Mucosa of rectum (tissue), 2 donors: ENCODE measurements around the gene BTBD10.

ENCODE experiments used
- H3K27ac ChIP-seq, 2 donors: one replicate each; pipeline ENCODE4 v1.7.0; 2013; ENCODE audit warnings: inconsistent platforms in 2 of 2, low read depth in 2 of 2, low read length in 2 of 2
- H3K27me3 ChIP-seq, 2 donors: one replicate each; pipeline ENCODE4 v1.7.0; 2013; ENCODE audit warnings: low read length in 2 of 2; ENCODE audit not compliant: control insufficient read depth in 2 of 2, insufficient read depth in 2 of 2
- H3K36me3 ChIP-seq, 2 donors: one replicate each; pipeline ENCODE4 v1.7.0; 2013; ENCODE audit warnings: low read length in 2 of 2; ENCODE audit not compliant: control insufficient read depth in 2 of 2, insufficient read depth in 2 of 2
- H3K4me1 ChIP-seq, 2 donors: one replicate each; pipeline ENCODE4 v1.7.0; 2013; ENCODE audit warnings: low read length in 2 of 2, mild to moderate bottlenecking in 1 of 2; ENCODE audit not compliant: control insufficient read depth in 2 of 2, insufficient read depth in 2 of 2
- H3K4me3 ChIP-seq, 2 donors: one replicate each; pipeline ENCODE4 v1.7.0; 2013; ENCODE audit warnings: low read length in 2 of 2
- H3K9ac ChIP-seq, 2 donors: one replicate each; pipeline ENCODE4 v1.7.0; 2013; ENCODE audit warnings: low read length in 2 of 2, low read depth in 1 of 2, mild to moderate bottlenecking in 1 of 2
- H3K9me3 ChIP-seq, 2 donors: one replicate each; pipeline ENCODE4 v1.7.0; 2013; ENCODE audit warnings: low read length in 2 of 2; ENCODE audit not compliant: control insufficient read depth in 2 of 2
- donor health status: healthy.
- donor health status: Normal muscosa, but diverticular disease.

Gene BTBD10

DNA sequence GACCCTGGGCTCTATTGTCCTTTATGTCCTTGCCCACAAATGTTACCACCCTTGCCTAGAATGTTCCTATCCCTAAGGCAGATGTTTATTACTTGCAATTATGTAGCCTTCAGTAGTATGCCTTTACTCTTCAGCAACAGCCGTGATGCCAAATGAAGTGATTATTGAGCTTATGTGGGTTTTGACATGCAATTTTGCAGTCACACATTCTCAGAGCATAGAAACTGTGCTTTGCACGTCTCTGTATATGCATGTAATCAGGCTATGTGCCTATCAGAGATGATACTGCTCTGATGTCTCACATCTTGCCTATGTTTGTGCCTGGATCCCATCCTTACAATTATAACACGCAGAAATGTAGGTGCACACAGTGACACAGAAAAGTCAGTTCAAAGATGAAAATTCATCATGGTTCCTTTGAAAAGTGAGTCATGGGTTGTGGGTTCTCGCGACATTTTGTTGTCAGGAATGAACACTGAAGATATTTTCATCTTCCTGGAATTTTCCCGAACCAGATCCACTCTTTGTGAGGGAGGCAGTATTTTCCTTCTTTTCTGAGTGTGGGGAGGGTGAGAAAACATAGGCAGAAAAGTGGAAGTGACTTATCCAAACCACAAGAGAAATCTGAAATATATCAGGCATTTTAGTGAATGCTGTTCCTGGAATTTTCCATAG lies 104.3 kb downstream of the BTBD10 start:
- no peaks in the 10 kb centered on the region for H3K9me3 ChIP-seq
- H3K4me3 ChIP-seq: no peak overlapping the region
- H3K4me1 ChIP-seq: no peaks in the 10 kb centered on the region
- peaks cover 26 to 40% of the 10 kb centered on the region in 2 donors for H3K36me3 ChIP-seq
- no peaks in the 10 kb centered on the region for H3K27me3 ChIP-seq
- no peak overlapping the region for H3K9ac ChIP-seq
- H3K27ac ChIP-seq: no peak overlapping the region

DNA sequence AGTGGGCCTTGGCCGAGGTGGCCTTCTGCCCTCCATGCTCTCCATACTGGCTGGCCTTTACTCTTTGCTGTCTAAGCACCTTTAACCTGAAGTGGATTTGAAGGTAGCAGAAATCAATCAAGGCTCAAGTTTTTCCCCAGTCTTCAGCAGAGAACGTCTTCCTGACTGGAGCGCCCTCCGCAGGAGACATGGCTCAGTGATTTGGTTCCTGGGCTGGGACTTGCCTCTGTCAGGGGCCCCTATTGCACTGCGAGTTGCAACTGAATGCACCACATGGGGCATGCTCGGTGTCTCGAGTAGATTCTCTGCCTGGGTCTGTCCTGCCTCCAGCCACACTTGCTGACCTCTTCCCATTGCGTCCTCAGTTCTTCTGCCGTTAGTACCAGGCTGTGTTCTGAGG lies 105.8 kb downstream of the BTBD10 start:
- Histone ChIP-seq H3K9ac (no peak overlapping the region), H3K27ac (no peak overlapping the region), H3K27me3 (no peaks in the 10 kb centered on the region), H3K9me3 (no peaks in the 10 kb centered on the region), H3K4me1 (no peaks in the 10 kb centered on the region), H3K36me3 (peaks cover 24 to 36% of the 10 kb centered on the region in 2 donors), H3K4me3 (no peak overlapping the region)

DNA sequence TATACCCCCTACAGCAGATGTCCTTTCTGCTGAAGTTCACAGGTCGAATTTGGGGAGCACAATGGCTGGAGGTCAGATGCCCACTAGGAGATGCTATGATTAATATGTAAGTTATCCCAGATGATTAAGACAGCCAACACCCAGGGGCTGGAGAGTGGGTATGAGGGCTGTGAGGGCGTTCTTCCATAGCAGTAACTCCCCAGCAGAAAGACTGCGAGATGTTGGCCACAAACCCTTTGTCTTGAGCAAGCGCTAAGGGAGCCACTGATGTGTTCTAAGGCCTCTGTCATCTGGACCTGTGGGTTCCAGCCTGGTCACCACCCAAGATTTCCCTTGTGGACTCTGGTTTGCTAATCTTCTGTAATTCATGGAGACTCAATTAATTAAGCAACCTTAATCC lies 107.8 kb downstream of the BTBD10 start:
- Histone ChIP-seq H3K36me3 (peaks cover 26 to 36% of the 10 kb centered on the region in 2 donors), H3K9me3 (no peaks in the 10 kb centered on the region), H3K27ac (no peak overlapping the region), H3K4me1 (no peaks in the 10 kb centered on the region), H3K4me3 (no peak overlapping the region), H3K9ac (no peak overlapping the region), H3K27me3 (no peaks in the 10 kb centered on the region)

DNA sequence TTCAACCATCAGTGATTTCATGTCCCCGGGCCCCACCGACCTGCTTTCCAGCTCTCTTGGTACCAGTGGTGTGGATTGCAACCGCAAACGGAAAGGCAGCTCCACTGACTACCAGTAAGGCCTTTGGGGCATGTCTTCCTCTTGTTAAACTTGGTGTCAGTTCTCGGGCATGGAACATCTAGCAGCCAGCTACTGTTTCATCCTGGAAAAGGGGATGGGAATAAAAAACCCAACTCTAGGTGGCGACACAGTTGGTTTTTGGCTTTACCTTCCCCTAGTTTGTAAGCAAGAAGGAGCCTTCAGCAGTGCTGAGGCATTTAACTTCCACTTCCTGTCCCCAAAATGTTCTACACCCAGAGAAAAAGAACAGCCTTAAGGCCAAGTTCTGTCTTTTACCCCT lies 108.7 kb downstream of the BTBD10 start:
- no peaks in the 10 kb centered on the region for H3K9me3 ChIP-seq

DNA sequence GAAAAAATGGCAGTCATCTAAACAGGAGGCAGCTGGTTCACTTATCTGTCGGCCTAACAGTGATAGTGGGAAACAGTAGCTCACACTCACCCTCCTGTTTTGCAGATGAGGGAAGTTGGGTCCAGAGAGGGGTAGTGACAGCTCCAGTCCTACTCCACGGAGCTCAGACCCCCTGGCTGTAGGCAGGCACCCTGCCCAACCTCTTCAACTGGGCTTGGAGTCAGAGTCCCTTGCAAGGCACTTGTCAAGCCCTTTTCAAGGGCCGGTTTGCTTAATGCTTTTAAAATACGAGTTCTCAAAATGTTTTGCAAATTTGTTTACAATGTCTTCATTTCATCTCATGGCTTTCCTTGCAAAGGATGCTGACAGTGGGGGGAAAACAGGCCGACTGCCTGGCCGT lies 110.3 kb downstream of the BTBD10 start:
- H3K9ac ChIP-seq: no peak overlapping the region
- H3K36me3 ChIP-seq: peaks cover 19 to 22% of the 10 kb centered on the region in 2 donors
- no peak overlapping the region for H3K27ac ChIP-seq

More for the DNA sequence above, 108.7 kb downstream of the BTBD10 start:
- Histone ChIP-seq H3K9ac (no peak overlapping the region), H3K27me3 (no peaks in the 10 kb centered on the region), H3K27ac (no peak overlapping the region), H3K4me3 (no peak overlapping the region), H3K36me3 (peaks cover 26 to 32% of the 10 kb centered on the region in 2 donors), H3K4me1 (no peaks in the 10 kb centered on the region)

DNA sequence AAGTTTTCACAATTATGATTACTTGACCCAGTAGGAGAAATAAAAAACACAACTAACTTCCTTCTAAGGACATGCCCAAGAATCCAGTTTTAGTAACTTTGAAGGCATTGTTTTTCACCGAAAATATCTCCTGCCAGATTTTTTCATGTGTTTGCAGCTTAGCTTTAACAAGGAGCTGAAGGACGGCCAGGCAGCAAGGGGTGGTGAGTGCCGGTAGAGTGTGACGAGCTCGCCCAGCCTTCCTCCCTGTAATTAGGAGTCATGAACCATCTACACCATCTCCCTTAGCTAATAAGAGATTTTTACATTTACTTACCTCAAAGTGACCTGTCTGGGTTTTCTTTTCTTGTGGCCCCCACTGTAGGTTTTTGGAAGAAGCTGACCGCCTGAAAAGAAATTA lies 113.4 kb downstream of the BTBD10 start:
- Histone ChIP-seq H3K9me3 (no peaks in the 10 kb centered on the region), H3K4me3 (no peak overlapping the region), H3K9ac (no peak overlapping the region), H3K27me3 (no peaks in the 10 kb centered on the region), H3K4me1 (peaks cover 3% of the 10 kb centered on the region in 2 donors), H3K27ac (no peak overlapping the region), H3K36me3 (peaks cover 2 to 3% of the 10 kb centered on the region in 2 donors)

More for the DNA sequence above, 110.3 kb downstream of the BTBD10 start:
- H3K27me3 ChIP-seq: no peaks in the 10 kb centered on the region
- peaks cover 3% of the 10 kb centered on the region in 2 donors for H3K4me1 ChIP-seq
- H3K9me3 ChIP-seq: no peaks in the 10 kb centered on the region
- H3K4me3 ChIP-seq: no peak overlapping the region

DNA sequence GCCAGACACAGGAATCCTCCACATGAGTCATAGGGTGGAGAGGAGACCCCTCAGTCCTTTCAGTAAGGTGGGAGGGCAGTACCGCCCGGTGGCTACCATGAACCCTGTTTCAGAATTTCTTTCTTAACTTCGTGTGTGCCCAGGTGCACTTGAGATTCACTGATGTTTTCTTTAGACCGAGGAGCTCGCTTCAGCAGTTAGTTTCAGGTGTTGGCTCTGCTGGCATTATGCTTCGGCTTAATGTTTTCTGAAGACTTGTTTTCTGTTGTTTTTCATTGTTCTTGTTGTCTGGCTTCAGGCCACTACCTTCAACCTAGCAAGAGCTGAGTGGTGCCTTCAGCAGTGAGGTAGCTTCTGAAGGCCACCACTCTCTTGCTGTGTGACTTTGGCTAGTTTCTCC lies 114.0 kb downstream of the BTBD10 start:
- no peak overlapping the region for H3K4me3 ChIP-seq
- H3K9me3 ChIP-seq: no peaks in the 10 kb centered on the region
- H3K27me3 ChIP-seq: no peaks in the 10 kb centered on the region
- H3K27ac ChIP-seq: no peak overlapping the region
- peaks cover 3% of the 10 kb centered on the region in 2 donors for H3K4me1 ChIP-seq
- no peak overlapping the region for H3K9ac ChIP-seq
- H3K36me3 ChIP-seq: peaks cover 2 to 3% of the 10 kb centered on the region in 2 donors

DNA sequence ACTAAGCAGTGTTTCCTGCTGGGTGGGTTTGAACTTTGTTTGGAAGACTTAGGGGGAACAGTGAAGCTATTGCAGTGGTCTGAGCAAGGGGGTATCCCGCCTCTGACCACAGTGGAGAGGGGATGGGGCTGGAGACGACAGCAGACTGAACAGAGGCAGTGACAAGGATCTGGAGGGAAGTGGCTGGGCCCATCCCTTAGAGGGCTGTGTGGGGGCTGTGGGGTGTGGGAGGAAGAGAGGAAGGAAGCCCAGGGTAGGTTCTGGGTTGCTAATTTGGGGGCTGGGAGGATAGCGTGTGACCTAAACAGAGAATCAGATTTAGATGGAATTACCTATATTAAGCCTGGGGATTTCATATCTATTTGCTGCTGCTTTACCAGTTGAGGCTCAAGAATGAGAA lies 114.7 kb downstream of the BTBD10 start:
- Histone ChIP-seq H3K9ac (no peak overlapping the region), H3K4me1 (peaks cover 3% of the 10 kb centered on the region in 2 donors), H3K27me3 (no peaks in the 10 kb centered on the region), H3K36me3 (peaks cover 2 to 3% of the 10 kb centered on the region in 2 donors), H3K27ac (no peak overlapping the region), H3K4me3 (no peak overlapping the region), H3K9me3 (no peaks in the 10 kb centered on the region)

DNA sequence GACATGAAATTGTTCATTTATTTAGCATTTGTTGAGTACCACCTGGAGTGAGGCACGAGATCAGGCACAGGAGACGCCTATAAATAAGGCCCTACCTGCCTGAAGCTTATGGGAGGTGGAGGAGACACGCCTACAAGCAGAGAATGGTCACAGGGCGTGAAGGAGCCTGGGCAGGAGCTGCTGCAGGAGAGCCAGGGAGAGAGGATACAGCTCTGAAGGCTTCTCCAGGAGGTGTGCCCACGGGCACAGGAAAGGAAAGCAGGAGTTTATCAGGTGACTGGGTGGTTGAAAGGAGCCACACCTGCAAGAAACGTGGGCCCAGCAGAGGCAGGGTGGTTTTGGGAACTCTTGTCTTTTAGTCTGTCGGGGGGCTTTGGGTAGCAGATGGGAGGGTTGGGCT lies 115.1 kb downstream of the BTBD10 start:
- no peak overlapping the region for H3K4me3 ChIP-seq
- H3K9ac ChIP-seq: no peak overlapping the region
- no peaks in the 10 kb centered on the region for H3K9me3 ChIP-seq
- H3K27me3 ChIP-seq: no peaks in the 10 kb centered on the region
- peaks cover 3% of the 10 kb centered on the region in 2 donors for H3K4me1 ChIP-seq
- peaks cover 2 to 3% of the 10 kb centered on the region in 2 donors for H3K36me3 ChIP-seq
- no peak overlapping the region for H3K27ac ChIP-seq

DNA sequence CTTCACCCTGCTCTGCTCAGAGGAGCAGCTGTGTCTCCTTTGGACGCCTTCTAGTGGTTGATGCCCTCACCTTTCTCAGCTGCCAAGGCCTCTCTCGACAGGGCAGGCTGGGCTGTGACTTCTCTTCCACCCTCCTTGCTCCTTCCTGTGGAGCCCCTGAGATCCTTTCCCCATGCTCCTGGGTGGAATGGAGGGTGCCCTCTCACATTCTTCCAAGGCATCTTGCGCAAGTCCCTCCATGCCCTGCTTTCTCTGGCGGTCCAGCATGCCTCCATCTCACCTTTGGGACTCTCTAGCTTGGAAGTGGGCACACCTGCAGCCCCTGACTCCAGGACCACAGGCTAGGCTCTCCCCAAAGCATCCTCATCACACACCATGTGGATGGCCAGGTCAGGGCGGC lies 116.6 kb downstream of the BTBD10 start:
- H3K27me3 ChIP-seq: no peaks in the 10 kb centered on the region
- no peak overlapping the region for H3K27ac ChIP-seq
- H3K4me3 ChIP-seq: no peak overlapping the region
- H3K4me1 ChIP-seq: peaks cover 3% of the 10 kb centered on the region in 2 donors
- peaks cover 0 to under 1% of the 10 kb centered on the region in 2 donors for H3K36me3 ChIP-seq
- no peak overlapping the region for H3K9ac ChIP-seq
- no peaks in the 10 kb centered on the region for H3K9me3 ChIP-seq
